ENCODE measurements around the gene TBXA2R.
A peak's percentile ranks its signal among the peaks of the same experiment; 100 is the strongest.

GRCh38 chr19:3604227-3604986, 2.3 kb downstream of the TBXA2R start:
- TF ChIP-seq CTCF (IDR thresholded peaks at IDR 0.05) (no peak), POLR2A (IDR thresholded peaks at IDR 0.05) (no peak), EP300 (IDR thresholded peaks at IDR 0.05) (no peak), POLR2AphosphoS5 (IDR thresholded peaks at IDR 0.05) (peak; percentile 6)

Measured in gastroesophageal sphincter (tissue), 3 donors.